ENCODE data around the gene ZHX3. TPM values are rescaled to one million over a fixed set of nuclear protein-coding genes. Genes with fewer than 3 reads are reported as not detected.

Gene ZHX3
- total and polyA plus RNA-seq, 10 of the 15 experiments (the other 5 are each of a cell fraction or from before 2014, with no cell fraction given) = 1.3 to 14.0 (median 5.0) TPM

DNA sequence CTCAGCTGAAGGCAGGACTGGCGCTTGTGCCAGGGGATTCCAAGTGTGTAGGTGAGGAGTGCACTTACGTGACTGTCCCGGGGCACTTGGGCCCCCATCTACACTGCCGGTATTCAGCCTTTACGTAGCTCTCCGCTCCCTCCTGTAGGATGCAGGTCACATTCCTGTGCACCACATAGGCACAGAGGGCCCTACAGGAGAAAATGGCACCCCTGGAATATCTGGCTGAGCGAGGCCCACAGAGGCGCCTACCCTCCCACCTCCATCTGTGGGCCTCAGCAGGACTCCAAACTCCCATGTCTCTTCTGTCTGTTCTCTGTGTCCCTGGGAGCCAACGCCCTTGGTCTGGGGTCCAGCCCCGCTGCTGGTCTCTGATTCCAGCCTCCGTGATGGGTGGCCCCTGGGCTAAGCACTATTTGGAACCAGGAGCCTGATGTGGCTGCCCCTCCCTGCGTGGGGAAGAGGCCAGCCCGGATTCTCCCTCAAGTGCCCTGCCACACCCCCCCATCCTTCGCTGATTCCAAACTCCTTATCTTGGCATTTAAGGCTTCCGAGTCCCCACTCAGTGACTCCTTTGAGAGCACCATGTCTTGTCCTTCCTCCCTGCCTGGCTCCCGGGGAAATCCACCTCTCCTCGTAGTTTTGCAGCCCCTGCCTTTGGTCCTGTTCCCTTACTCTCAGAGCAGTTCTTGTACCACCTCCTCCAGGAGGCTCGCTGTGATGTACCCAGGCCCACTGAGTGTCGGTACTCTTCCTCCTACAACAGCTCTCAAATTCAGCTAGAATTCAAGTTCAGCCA is 47.6 kb upstream of the ZHX3 start:
- Histone ChIP-seq H3K9me3 (replicated peaks; ENCODE audit: control insufficient read depth, insufficient read depth, low read length) (no peaks in the 10 kb centered on the region), H3K27ac (ENCODE audit: control insufficient read depth, insufficient read depth) (no peak overlapping the region), H3K4me2 (ENCODE audit: control insufficient read depth, insufficient read depth) (no peak overlapping the region), H3K79me2 (ENCODE audit: control insufficient read depth, insufficient read depth, low read length) (no peaks in the 10 kb centered on the region), H3K9ac (ENCODE audit: control insufficient read depth, insufficient read depth, low read length) (no peak overlapping the region), H3K4me1 (ENCODE audit: control insufficient read depth, insufficient read depth, low read length) (peaks cover 11% of the 10 kb centered on the region), H3K4me3 (no peak overlapping the region), H4K20me1 (ENCODE audit: control insufficient read depth, insufficient read depth) (no peaks in the 10 kb centered on the region), H3K36me3 (ENCODE audit: control insufficient read depth in 2 of 2, insufficient read depth in 2 of 2, low read length in 1 of 2) (no peaks in the 10 kb centered on the region), H3K27me3 (replicated peaks in 1 of 2; ENCODE audit: control insufficient read depth in 2 of 2, insufficient read depth in 2 of 2, low read length in 1 of 2) (peaks cover 0 to 15% of the 10 kb centered on the region in 2 experiments), H2AFZ (ENCODE audit: control insufficient read depth, low read depth, low read length) (no peak overlapping the region)
- FAIRE-seq = no peak
- intact Hi-C loops (cut with micrococcal nuclease; ENCODE audit: unreplicated experiment) (no loop called here), in situ Hi-C loops (cut with MboI) (no loop called here)
- no TSS peak for BruUV-seq (replicated peaks)
- no peak for ATAC-seq
- ChIA-PET CTCF (no interaction called here), POLR2A (no interaction called here), RAD21 (ENCODE audit: unreplicated experiment) (no interaction called here), SMC1A (ENCODE audit: uncharacterized antibody, unreplicated experiment) (no interaction called here)
- no peak for DNase-seq (ENCODE audit: low read depth, low spot score)
- 40% methylated on average over 19 of the region's 19 CpGs for WGBS (ENCODE audit: insufficient coverage, insufficient replicate concordance, low lambda C conversion rate, missing lambda C conversion rate)
- no peak for TF ChIP-seq ASH2L (IDR thresholded peaks at IDR 0.05; ENCODE audit: borderline replicate concordance, low read depth)
- TF ChIP-seq YBX1 (IDR thresholded peaks at IDR 0.05) = no peak
- no peak for TF ChIP-seq JUND (IDR thresholded peaks at IDR 0.05; ENCODE audit: low read depth, low read length)
- TF ChIP-seq, protein P1, sequence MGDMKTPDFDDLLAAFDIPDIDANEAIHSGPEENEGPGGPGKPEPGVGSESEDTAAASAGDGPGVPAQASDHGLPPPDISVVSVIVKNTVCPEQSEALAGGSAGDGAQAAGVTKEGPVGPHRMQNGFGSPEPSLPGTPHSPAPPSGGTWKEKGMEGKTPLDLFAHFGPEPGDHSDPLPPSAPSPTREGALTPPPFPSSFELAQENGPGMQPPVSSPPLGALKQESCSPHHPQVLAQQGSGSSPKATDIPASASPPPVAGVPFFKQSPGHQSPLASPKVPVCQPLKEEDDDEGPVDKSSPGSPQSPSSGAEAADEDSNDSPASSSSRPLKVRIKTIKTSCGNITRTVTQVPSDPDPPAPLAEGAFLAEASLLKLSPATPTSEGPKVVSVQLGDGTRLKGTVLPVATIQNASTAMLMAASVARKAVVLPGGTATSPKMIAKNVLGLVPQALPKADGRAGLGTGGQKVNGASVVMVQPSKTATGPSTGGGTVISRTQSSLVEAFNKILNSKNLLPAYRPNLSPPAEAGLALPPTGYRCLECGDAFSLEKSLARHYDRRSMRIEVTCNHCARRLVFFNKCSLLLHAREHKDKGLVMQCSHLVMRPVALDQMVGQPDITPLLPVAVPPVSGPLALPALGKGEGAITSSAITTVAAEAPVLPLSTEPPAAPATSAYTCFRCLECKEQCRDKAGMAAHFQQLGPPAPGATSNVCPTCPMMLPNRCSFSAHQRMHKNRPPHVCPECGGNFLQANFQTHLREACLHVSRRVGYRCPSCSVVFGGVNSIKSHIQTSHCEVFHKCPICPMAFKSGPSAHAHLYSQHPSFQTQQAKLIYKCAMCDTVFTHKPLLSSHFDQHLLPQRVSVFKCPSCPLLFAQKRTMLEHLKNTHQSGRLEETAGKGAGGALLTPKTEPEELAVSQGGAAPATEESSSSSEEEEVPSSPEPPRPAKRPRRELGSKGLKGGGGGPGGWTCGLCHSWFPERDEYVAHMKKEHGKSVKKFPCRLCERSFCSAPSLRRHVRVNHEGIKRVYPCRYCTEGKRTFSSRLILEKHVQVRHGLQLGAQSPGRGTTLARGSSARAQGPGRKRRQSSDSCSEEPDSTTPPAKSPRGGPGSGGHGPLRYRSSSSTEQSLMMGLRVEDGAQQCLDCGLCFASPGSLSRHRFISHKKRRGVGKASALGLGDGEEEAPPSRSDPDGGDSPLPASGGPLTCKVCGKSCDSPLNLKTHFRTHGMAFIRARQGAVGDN (IDR thresholded peaks at IDR 0.05) = no peak
- TF ChIP-seq ZNF274 (IDR thresholded peaks at IDR 0.05; ENCODE audit: insufficient read depth, insufficient read length) = no peak
- TF ChIP-seq, protein P2, sequence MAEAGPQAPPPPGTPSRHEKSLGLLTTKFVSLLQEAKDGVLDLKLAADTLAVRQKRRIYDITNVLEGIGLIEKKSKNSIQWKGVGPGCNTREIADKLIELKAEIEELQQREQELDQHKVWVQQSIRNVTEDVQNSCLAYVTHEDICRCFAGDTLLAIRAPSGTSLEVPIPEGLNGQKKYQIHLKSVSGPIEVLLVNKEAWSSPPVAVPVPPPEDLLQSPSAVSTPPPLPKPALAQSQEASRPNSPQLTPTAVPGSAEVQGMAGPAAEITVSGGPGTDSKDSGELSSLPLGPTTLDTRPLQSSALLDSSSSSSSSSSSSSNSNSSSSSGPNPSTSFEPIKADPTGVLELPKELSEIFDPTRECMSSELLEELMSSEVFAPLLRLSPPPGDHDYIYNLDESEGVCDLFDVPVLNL (IDR thresholded peaks at IDR 0.05; ENCODE audit: low read depth, low read length) = no peak
- TF ChIP-seq NR2C2 (IDR thresholded peaks at IDR 0.05; ENCODE audit: borderline replicate concordance, control insufficient read depth, insufficient read length, low read depth) = no peak
- TF ChIP-seq BCL11A (IDR thresholded peaks at IDR 0.05; ENCODE audit: low read depth, low read length) = no peak
- no peak for TF ChIP-seq EP300 (IDR thresholded peaks at IDR 0.05; ENCODE audit: borderline replicate concordance in 1 of 2, control insufficient read depth in 1 of 2, low read depth in 2 of 2, low read length in 2 of 2)
- TF ChIP-seq, protein P3, sequence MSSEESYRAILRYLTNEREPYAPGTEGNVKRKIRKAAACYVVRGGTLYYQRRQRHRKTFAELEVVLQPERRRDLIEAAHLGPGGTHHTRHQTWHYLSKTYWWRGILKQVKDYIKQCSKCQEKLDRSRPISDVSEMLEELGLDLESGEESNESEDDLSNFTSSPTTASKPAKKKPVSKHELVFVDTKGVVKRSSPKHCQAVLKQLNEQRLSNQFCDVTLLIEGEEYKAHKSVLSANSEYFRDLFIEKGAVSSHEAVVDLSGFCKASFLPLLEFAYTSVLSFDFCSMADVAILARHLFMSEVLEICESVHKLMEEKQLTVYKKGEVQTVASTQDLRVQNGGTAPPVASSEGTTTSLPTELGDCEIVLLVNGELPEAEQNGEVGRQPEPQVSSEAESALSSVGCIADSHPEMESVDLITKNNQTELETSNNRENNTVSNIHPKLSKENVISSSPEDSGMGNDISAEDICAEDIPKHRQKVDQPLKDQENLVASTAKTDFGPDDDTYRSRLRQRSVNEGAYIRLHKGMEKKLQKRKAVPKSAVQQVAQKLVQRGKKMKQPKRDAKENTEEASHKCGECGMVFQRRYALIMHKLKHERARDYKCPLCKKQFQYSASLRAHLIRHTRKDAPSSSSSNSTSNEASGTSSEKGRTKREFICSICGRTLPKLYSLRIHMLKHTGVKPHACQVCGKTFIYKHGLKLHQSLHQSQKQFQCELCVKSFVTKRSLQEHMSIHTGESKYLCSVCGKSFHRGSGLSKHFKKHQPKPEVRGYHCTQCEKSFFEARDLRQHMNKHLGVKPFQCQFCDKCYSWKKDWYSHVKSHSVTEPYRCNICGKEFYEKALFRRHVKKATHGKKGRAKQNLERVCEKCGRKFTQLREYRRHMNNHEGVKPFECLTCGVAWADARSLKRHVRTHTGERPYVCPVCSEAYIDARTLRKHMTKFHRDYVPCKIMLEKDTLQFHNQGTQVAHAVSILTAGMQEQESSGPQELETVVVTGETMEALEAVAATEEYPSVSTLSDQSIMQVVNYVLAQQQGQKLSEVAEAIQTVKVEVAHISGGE (CRISPR knock-in tag; IDR thresholded peaks at IDR 0.05) = no peak
- TF ChIP-seq DPF2 (IDR thresholded peaks at IDR 0.05) = no peak
